GM12878 (cell line): Measurements from ENCODE around the gene SOAT2. TPM values are rescaled to one million over a fixed set of nuclear protein-coding genes. Genes with fewer than 3 reads are reported as not detected.
A peak's percentile ranks its signal among the peaks of the same experiment; 100 is the strongest.

Experiments used
- ATAC-seq: fragments of 200-7000 bp; cut with Tn5 transposase; 3 replicates; pipeline ENCODE4 v1.9.1; 2020; ENCODE audit warnings: mild to moderate bottlenecking, moderate library complexity
- BruUV-seq: library from RNA; stranded (reverse); fragments of 400-500 nt; replicated peaks from 2 replicates; lab custom pipeline; 2021; lab: Mats Ljungman, UMichigan
- CTCF ChIA-PET: fragments of 300-600 bp; sonication (Branson Sonifier 250); formaldehyde crosslinking; extraction: SDS; loops from one replicate; lab custom pipeline; 2021; ENCODE audit warnings: inconsistent platforms; lab: Yijun Ruan, JAX
- POLR2A ChIA-PET: fragments of 350-600 bp; formaldehyde crosslinking; extraction: SDS; loops from one replicate; lab custom pipeline; 2021; ENCODE audit warnings: inconsistent platforms; lab: Charles Lee
- RAD21 ChIA-PET: fragments of 300-600 bp; sonication (Branson Sonifier 250); formaldehyde crosslinking; loops from one replicate; lab custom pipeline; 2023; ENCODE audit warnings: antibody characterized with exemption; ENCODE audit not compliant: unreplicated experiment; lab: Charles Lee
- SMC1A ChIA-PET: fragments of 300-600 bp; sonication (Branson Sonifier 250); formaldehyde crosslinking; loops from one replicate; lab custom pipeline; 2023; ENCODE audit not compliant: unreplicated experiment, uncharacterized antibody; lab: Charles Lee
- DNase-seq: peaks from one replicate; pipeline ENCODE4 v3.0.0-alpha.2; 2011; ENCODE audit warnings: low read depth, low spot score
- FAIRE-seq: peaks from 3 replicates; lab custom pipeline; 2011; peaks lifted over from hg19 to GRCh38; lab: Jason Lieb, UNC
- H2AFZ ChIP-seq: 2 replicates; pipeline ENCODE4 v1.6.0; 2011; ENCODE audit warnings: low read depth, low read length, control low read depth; ENCODE audit not compliant: control insufficient read depth
- H3K27ac ChIP-seq: 2 replicates; pipeline ENCODE4 v1.5.1; 2011; ENCODE audit warnings: control low read depth; ENCODE audit not compliant: control insufficient read depth, insufficient read depth
- H3K27me3 ChIP-seq, 2 experiments: replicated peaks in 1 of 2; 2 replicates each; pipeline versions ENCODE4 v1.6.0 to v1.6.1; 2011; ENCODE audit warnings: low read length in 1 of 2; ENCODE audit not compliant: control insufficient read depth in 2 of 2, insufficient read depth in 2 of 2
- H3K36me3 ChIP-seq, 2 experiments: 2 replicates each; pipeline ENCODE4 v1.5.1; 2011; ENCODE audit warnings: low read length in 1 of 2; ENCODE audit not compliant: control insufficient read depth in 2 of 2, insufficient read depth in 2 of 2
- H3K4me1 ChIP-seq: 2 replicates; pipeline ENCODE4 v1.6.1; 2011; ENCODE audit warnings: mild to moderate bottlenecking, low read length, moderate library complexity, mixed read lengths; ENCODE audit not compliant: control insufficient read depth, insufficient read depth
- H3K4me2 ChIP-seq: 2 replicates; pipeline ENCODE4 v1.6.0; 2011; ENCODE audit warnings: control low read depth; ENCODE audit not compliant: control insufficient read depth, insufficient read depth
- H3K4me3 ChIP-seq: fragments of 200-600 bp; sonication (generic); 2 replicates; pipeline ENCODE4 v1.5.1; 2016
- H3K79me2 ChIP-seq: 2 replicates; pipeline ENCODE4 v1.6.0; 2011; ENCODE audit warnings: low read length; ENCODE audit not compliant: control insufficient read depth, insufficient read depth
- H3K9ac ChIP-seq: 2 replicates; pipeline ENCODE4 v1.8.0; 2011; ENCODE audit warnings: low read length, control low read depth, mixed read lengths; ENCODE audit not compliant: control insufficient read depth, insufficient read depth
- H3K9me3 ChIP-seq: replicated peaks from 3 replicates; pipeline ENCODE4 v1.5.1; 2011; ENCODE audit warnings: mild to moderate bottlenecking, low read length; ENCODE audit not compliant: control insufficient read depth, insufficient read depth
- H4K20me1 ChIP-seq: 2 replicates; pipeline ENCODE4 v1.6.0; 2011; ENCODE audit not compliant: control insufficient read depth, insufficient read depth
- BCL11A ChIP-seq: IDR thresholded peaks from 2 replicates; pipeline ENCODE4 v1.6.1; 2011; ENCODE audit warnings: low read depth, low read length
- HDAC2 ChIP-seq: fragments of 200-600 bp; sonication (generic); IDR thresholded peaks from 2 replicates; pipeline ENCODE4 v1.6.1; 2017
- JUNB ChIP-seq: IDR thresholded peaks from 2 replicates; pipeline ENCODE4 v1.6.1; 2016; ENCODE audit warnings: antibody characterized with exemption, mild to moderate bottlenecking
- KAT2A ChIP-seq: conservative IDR thresholded peaks from 2 replicates; pipeline ENCODE4 v1.6.1; 2011; ENCODE audit warnings: low read depth, low read length; ENCODE audit not compliant: control insufficient read depth
- RFX5 ChIP-seq: IDR thresholded peaks from 2 replicates; pipeline ENCODE4 v1.6.1; 2011; ENCODE audit warnings: low read depth, low read length, improper control_type of control experiment
- SUZ12 ChIP-seq: fragments of 200-600 bp; sonication (generic); IDR thresholded peaks from one replicate; pipeline ENCODE4 v1.6.1; 2018; ENCODE audit warnings: antibody characterized with exemption, mild to moderate bottlenecking; ENCODE audit not compliant: unreplicated experiment
- WGBS: methylation state at CpG from one replicate; pipeline ENCODE4 v1.1.6; 2016; ENCODE audit warnings: low lambda C conversion rate; ENCODE audit not compliant: insufficient replicate concordance, insufficient coverage; ENCODE audit errors: missing lambda C conversion rate; 5-methylcytosine and 5-hydroxymethylcytosine counted together
- in situ Hi-C: fragments of 300-500 bp; cut with MboI; formaldehyde crosslinking; loops from 9 replicates; pipeline ENCODE4 v1.14.3; 2018; ENCODE audit warnings: mixed read lengths
- intact Hi-C: fragments of 100-400 bp; cut with micrococcal nuclease; formaldehyde crosslinking; loops from one replicate; pipeline ENCODE4 v1.14.2; 2022; ENCODE audit not compliant: unreplicated experiment
- polyA plus RNA-seq, 11 experiments: library from polyadenylated mRNA; depleted of rRNA in 4 of 11; unstranded in 6 of 11; stranded (reverse) in 5 of 11; fragments of >200 nt; fragmentation: Nextera tagmentation in 4 of 11; fragmentation: Illumina TruSeq in 1 of 11; extraction: Ambion mirVana in 4 of 11; extraction: Trizol in 1 of 11; gene quantifications; 1 replicate in 1 of 11; 2 replicates in 10 of 11; pipeline versions ENCODE4 v1.2.1 to v1.2.3, GENCODE V29; 2011 to 2016; ENCODE audit warnings: inconsistent platforms in 2 of 11, missing spikeins in 2 of 11, low read depth in 1 of 11
- total RNA-seq, 4 experiments: library from RNA; depleted of rRNA in 3 of 4; stranded (reverse); fragments of >200 nt in 3 of 4; fragmentation: Illumina TruSeq in 1 of 4; extraction: Trizol in 1 of 4; gene quantifications; 2 replicates each; pipeline versions ENCODE4 v1.2.1 to v1.2.3, GENCODE V29; 2013 to 2021
- TF ChIP-seq, protein P1 (sequence below): fragments of 450-650 bp; IDR thresholded peaks from 2 replicates; pipeline ENCODE4 v1.6.1; 2018; ENCODE audit warnings: mild to moderate bottlenecking, low read depth, moderate library complexity; ENCODE audit not compliant: partially characterized antibody

Gene SOAT2
- total and polyA plus RNA-seq, 10 of the 15 experiments (the other 5 are each of a cell fraction or from before 2014, with no cell fraction given), result 0.08 to 1.7 (median 0.69) TPM

DNA sequence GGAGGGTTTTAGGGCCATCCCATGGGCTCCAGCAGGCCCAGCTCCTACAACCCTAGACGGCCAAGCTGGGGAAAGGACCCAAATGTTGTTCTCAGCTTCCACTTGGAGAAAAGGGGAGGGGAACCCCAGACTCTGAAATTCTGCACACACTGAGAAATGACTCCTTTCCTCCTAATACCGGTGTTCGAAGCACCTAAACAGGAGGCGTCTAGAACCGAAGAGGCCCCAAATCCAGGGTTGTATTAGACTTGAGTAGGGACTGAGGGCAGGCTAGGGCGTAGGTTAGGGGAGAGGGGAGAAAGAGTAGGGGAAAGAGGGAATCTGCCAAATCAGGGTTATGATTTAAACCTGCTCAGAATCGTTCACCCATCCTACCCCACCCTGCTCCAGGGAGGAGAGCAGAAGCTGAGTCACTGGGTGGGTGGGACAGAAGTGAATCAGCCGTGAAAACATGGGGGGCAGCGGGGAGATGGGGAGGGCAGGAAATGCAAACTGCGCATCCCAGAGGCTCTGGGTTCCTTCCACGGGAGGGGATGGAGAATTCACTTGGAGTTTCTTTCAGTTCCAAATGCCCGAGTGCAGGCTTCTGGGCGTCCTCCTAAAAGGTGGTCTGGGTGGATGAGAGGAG is 4.8 kb upstream of the SOAT2 start:
- SMC1A ChIA-PET, result interaction anchor here (0.8 to 7.0 kb wide), 12 partner anchors 11 to 222 kb away, joined by 3 to 126 read pairs (median 4); partner anchors contain the start of genes PFDN5 and SPRYD3
- no TSS peak for BruUV-seq
- Histone ChIP-seq H4K20me1 (no peaks in the 10 kb centered on the region), H3K27me3 (peaks cover 0 to 6% of the 10 kb centered on the region in 2 experiments; a peak in 2 of 4 replicates), H3K79me2 (no peaks in the 10 kb centered on the region), H3K4me3 (no peak overlapping the region; the same call in 1 of the 2 replicates), H3K4me2 (peak overlapping the region; percentile 94), H3K4me1 (peaks cover 22% of the 10 kb centered on the region), H3K9me3 (no peaks in the 10 kb centered on the region), H3K9ac (no peak overlapping the region), H2AFZ (peak overlapping the region; percentile 75; the same call in 1 of the 2 replicates), H3K36me3 (no peaks in the 10 kb centered on the region), H3K27ac (no peak overlapping the region)
- TF ChIP-seq JUNB, result no peak
- no peak for TF ChIP-seq BCL11A
- TF ChIP-seq HDAC2, result no peak
- no peak for TF ChIP-seq SUZ12
- no peak for TF ChIP-seq RFX5
- TF ChIP-seq, protein P1, sequence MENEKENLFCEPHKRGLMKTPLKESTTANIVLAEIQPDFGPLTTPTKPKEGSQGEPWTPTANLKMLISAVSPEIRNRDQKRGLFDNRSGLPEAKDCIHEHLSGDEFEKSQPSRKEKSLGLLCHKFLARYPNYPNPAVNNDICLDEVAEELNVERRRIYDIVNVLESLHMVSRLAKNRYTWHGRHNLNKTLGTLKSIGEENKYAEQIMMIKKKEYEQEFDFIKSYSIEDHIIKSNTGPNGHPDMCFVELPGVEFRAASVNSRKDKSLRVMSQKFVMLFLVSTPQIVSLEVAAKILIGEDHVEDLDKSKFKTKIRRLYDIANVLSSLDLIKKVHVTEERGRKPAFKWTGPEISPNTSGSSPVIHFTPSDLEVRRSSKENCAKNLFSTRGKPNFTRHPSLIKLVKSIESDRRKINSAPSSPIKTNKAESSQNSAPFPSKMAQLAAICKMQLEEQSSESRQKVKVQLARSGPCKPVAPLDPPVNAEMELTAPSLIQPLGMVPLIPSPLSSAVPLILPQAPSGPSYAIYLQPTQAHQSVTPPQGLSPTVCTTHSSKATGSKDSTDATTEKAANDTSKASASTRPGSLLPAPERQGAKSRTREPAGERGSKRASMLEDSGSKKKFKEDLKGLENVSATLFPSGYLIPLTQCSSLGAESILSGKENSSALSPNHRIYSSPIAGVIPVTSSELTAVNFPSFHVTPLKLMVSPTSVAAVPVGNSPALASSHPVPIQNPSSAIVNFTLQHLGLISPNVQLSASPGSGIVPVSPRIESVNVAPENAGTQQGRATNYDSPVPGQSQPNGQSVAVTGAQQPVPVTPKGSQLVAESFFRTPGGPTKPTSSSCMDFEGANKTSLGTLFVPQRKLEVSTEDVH, result no peak
- no peak for TF ChIP-seq KAT2A
- DNase-seq (no peak), FAIRE-seq (no peak), ATAC-seq (peak; percentile 1; the same call in 2 of the 3 replicates)
- RAD21 ChIA-PET, result interaction anchor here (0.5 to 4.7 kb wide), 13 partner anchors 10 to 100 kb away, joined by 3 to 84 read pairs (median 4); partner anchors contain the start of gene SPRYD3
- POLR2A ChIA-PET, result interaction anchor here (0.6 to 2.8 kb wide), 4 partner anchors 19 to 655 kb away, joined by 3 to 10 read pairs (median 4); partner anchors contain the start of gene SPRYD3
- in situ Hi-C loops, result no loop called here
- intact Hi-C loops, result loop anchor here (5.0 kb wide), 1 partner anchor 46 kb away; the partner anchor contains the start of gene TNS2
- WGBS, result 44% methylated on average over 13 of the region's 13 CpGs
- CTCF ChIA-PET, result interaction anchor here (0.7 to 11.8 kb wide), 28 partner anchors 8 to 308 kb away, joined by 3 to 355 read pairs (median 6); partner anchors contain the start of genes AAAS, PFDN5 and SPRYD3
